Epithelial cell of esophagus (primary cell): Measurements from ENCODE around the gene CEACAM8.

ENCODE experiments used
- DNase-seq: peaks from one replicate; pipeline ENCODE4 v3.0.0; 2010; ENCODE audit warnings: low read depth
- H3K4me3 ChIP-seq: 2 replicates; pipeline ENCODE4 v1.5.1; 2011; ENCODE audit warnings: mild to moderate bottlenecking, low read length, control low read depth
- CTCF ChIP-seq: IDR thresholded peaks from 2 replicates; pipeline ENCODE4 v1.5.1; 2011; ENCODE audit warnings: low read depth, mild to moderate bottlenecking, low read length, control low read depth, inconsistent platforms; ENCODE audit not compliant: insufficient read depth; ENCODE audit errors: missing control alignments

The CEACAM8 gene

DNA sequence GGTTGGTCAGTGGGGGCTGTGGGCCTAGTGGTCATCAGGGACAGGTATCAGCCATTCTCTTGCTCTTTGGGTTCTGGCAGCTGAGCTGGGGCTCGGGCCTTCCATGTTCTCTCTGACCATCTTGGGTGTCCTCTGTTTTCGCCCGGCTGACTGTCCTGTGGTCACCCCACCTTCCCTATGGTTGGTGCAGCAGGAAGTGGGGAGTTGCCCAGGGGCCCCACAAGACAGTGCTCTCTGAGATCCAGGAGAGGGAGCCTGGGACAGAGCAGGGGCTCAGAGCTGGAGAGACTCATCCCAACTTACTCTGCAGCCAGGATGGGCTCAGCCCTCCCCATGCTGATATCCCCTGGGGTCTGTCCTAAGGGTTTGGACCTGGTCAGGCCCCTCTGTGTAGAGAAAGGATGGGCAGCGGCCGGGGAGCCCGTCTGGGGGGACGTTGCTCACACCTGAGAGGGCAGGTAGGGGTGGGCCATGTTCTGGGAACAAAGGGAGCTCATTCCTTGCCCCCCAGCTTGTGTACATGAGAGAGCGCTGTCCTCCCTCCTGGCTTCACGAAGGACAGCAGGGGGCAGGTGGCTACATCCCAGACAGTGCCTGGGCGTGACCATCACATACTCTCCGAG, 937 bp upstream of the CEACAM8 start:
- TF ChIP-seq CTCF = no peak
- no peak for DNase-seq
- no peak overlapping the region for H3K4me3 ChIP-seq

GRCh38 chr19:42589792-42590191, 4.9 kb downstream of the CEACAM8 start:
- DNase-seq = no peak
- no peak overlapping the region for H3K4me3 ChIP-seq
- no peak for TF ChIP-seq CTCF

- no peak for TF ChIP-seq CTCF
- DNase-seq = no peak
- no peak overlapping the region for H3K4me3 ChIP-seq
Measured at GRCh38 chr19:42584466-42584865, 10.3 kb downstream of the CEACAM8 start.

- no peak for TF ChIP-seq CTCF
- no peak overlapping the region for H3K4me3 ChIP-seq
- no peak for DNase-seq
Measured at GRCh38 chr19:42577016-42577415, 17.7 kb downstream of the CEACAM8 start.

DNA sequence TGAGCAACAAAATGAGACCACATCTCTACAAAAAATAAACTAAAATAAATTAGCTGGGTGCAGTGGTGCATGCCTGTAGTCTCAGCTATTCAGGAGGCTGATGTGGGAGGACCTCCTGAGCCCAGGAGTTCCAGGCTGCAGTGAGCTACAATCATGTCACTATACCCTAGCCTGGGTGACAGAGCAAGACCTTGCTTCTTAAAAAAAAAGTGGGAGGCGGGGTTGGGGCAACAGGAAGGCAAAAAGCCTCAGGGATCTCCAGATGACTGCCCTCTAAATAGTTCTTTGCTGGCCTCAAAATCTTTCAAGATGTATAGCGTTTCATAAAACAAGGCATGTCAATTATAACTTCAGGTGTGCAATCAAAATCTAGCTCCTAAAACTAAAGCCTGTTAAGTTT, 18.5 kb downstream of the CEACAM8 start:
- TF ChIP-seq CTCF = no peak
- H3K4me3 ChIP-seq = no peak overlapping the region
- no peak for DNase-seq

- no peak overlapping the region for H3K4me3 ChIP-seq
- TF ChIP-seq CTCF = no peak
- no peak for DNase-seq
Measured at GRCh38 chr19:42573642-42574041, 21.1 kb downstream of the CEACAM8 start.

- no peak overlapping the region for H3K4me3 ChIP-seq
- no peak for DNase-seq
- TF ChIP-seq CTCF = no peak
Measured at GRCh38 chr19:42571116-42571515, 23.6 kb downstream of the CEACAM8 start.
